Naive B cell (primary cell): ENCODE results near the gene NSMCE1. TPM values are rescaled to one million over a fixed set of nuclear protein-coding genes. Genes with fewer than 3 reads are reported as not detected.
A peak's percentile ranks its signal among the peaks of the same experiment; 100 is the strongest.

Source experiments
- ATAC-seq, 2 donors: fragments of 150-1000 bp; cut with Tn5 transposase; 2 replicates each; pipeline ENCODE4 v1.10.0; 2021; ENCODE audit warnings: low read depth in 2 of 2, mild to moderate bottlenecking in 2 of 2, moderate library complexity in 2 of 2
- DNase-seq: peaks from one replicate; pipeline ENCODE4 v3.0.0; 2022
- H3K27ac Mint-ChIP-seq, 6 donors: one replicate each; pipeline ENCODE4 v1.8.0; 2020 to 2022; ENCODE audit warnings: mild to moderate bottlenecking in 6 of 6, mixed read lengths in 6 of 6, moderate library complexity in 5 of 6, inconsistent platforms in 2 of 6
- H3K27me3 Mint-ChIP-seq, 3 donors: one replicate each; pipeline ENCODE4 v1.8.0; 2021 to 2022; ENCODE audit warnings: mixed read lengths in 3 of 3, mild to moderate bottlenecking in 1 of 3
- H3K36me3 Mint-ChIP-seq, 2 donors: one replicate each; pipeline ENCODE4 v1.8.0; 2020 to 2022; ENCODE audit warnings: mixed read lengths in 2 of 2, inconsistent platforms in 1 of 2, mild to moderate bottlenecking in 1 of 2
- H3K4me1 Mint-ChIP-seq, 3 donors: one replicate each; pipeline ENCODE4 v1.8.0; 2020 to 2022; ENCODE audit warnings: mixed read lengths in 3 of 3, inconsistent platforms in 1 of 3, mild to moderate bottlenecking in 1 of 3, moderate library complexity in 1 of 3
- H3K4me3 Mint-ChIP-seq, 8 donors: one replicate each; pipeline ENCODE4 v1.8.0; 2020 to 2022; ENCODE audit warnings: mild to moderate bottlenecking in 8 of 8, mixed read lengths in 8 of 8, moderate library complexity in 8 of 8, inconsistent platforms in 2 of 8
- H3K9me3 Mint-ChIP-seq, 7 donors: one replicate each; pipeline ENCODE4 v1.8.0; 2020 to 2022; ENCODE audit warnings: mixed read lengths in 7 of 7, mild to moderate bottlenecking in 5 of 7, inconsistent platforms in 2 of 7, moderate library complexity in 1 of 7
- polyA plus RNA-seq, 6 donors: library from polyadenylated mRNA; unstranded; fragments of 300-500 nt; fragmentation: Illumina TruSeq; gene quantifications; one replicate each; pipeline ENCODE4 v1.2.3, GENCODE V29; 2021; ENCODE audit warnings: low read depth in 6 of 6

Gene NSMCE1
- polyA plus RNA-seq, 6 donors from 2014 or later = 178 to 217 (median 195) TPM

DNA sequence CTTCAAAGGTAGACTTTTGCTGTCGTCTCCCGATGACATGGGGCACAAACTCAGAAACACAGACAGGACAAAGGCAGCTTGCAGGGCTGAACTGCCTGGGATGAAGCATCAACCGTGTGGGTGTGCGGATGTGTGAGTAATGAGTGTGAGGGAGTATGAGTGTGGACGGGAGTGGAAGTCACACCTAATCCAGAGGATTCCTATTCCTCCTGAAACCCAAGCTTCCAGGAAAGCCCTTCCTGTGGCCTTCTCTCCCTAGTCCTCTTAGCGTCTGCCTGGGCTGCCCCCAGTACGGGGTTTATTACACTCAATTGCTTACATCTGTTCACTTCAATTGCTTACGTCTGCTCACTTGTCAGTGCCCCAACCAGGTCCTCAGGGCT is 42.9 kb upstream of the NSMCE1 start:
- Mint-ChIP-seq H3K9me3 (peaks cover 0 to 3% (median 0%) of the 10 kb centered on the region in 7 donors), H3K27me3 (no peaks in the 10 kb centered on the region), H3K27ac (peak overlapping the region in 5 of 6 donors; percentile 18 to 95 (median 80)), H3K36me3 (peaks cover 12 to 14% of the 10 kb centered on the region in 2 donors), H3K4me1 (peaks cover 30 to 64% (median 55%) of the 10 kb centered on the region in 3 donors), H3K4me3 (peak overlapping the region in 5 of 8 donors; percentile 4 to 100 (median 94))
- no peak for DNase-seq
- no peak for ATAC-seq

GRCh38 chr16:27310576-27311447 is 42.2 kb upstream of the NSMCE1 start:
- DNase-seq (no peak), ATAC-seq (no peak)
- H3K36me3 Mint-ChIP-seq = peaks cover 7 to 20% of the 10 kb centered on the region in 2 donors
- H3K27ac Mint-ChIP-seq = peak overlapping the region in 4 of 6 donors; percentile 22 to 80 (median 46)
- peak overlapping the region in 4 of 8 donors; percentile 4 to 100 (median 43) for H3K4me3 Mint-ChIP-seq
- peaks cover 0 to 9% (median 0%) of the 10 kb centered on the region in 7 donors for H3K9me3 Mint-ChIP-seq
- H3K4me1 Mint-ChIP-seq = peaks cover 35 to 63% (median 60%) of the 10 kb centered on the region in 3 donors
- no peaks in the 10 kb centered on the region for H3K27me3 Mint-ChIP-seq

DNA sequence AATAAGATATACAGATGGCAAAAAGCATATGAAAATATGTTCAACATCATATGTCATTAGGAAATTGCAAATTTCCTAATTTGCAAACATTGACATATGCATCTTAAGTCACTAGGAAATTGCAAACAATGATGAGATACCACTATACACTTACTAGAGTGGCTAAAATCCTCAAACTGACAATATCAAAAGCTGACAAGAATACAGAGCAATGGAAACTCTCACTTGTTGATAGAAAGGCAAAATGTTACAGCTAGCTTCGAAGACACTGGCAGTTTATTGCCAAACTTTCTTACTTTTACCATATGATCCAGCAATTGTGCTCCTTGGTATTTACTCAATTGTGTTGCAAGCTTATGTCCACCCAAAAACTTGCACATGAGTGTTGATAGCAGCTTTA is 40.2 kb upstream of the NSMCE1 start:
- DNase-seq (no peak), ATAC-seq (no peak)
- Mint-ChIP-seq H3K27me3 (no peaks in the 10 kb centered on the region), H3K4me1 (peaks cover 42 to 74% (median 71%) of the 10 kb centered on the region in 3 donors), H3K36me3 (peaks cover 0 to 13% of the 10 kb centered on the region in 2 donors), H3K27ac (peak overlapping the region in 1 of 6 donors; percentile 13), H3K9me3 (peaks cover 0 to 11% (median 0%) of the 10 kb centered on the region in 7 donors), H3K4me3 (peak overlapping the region in 1 of 8 donors; percentile 66)

DNA sequence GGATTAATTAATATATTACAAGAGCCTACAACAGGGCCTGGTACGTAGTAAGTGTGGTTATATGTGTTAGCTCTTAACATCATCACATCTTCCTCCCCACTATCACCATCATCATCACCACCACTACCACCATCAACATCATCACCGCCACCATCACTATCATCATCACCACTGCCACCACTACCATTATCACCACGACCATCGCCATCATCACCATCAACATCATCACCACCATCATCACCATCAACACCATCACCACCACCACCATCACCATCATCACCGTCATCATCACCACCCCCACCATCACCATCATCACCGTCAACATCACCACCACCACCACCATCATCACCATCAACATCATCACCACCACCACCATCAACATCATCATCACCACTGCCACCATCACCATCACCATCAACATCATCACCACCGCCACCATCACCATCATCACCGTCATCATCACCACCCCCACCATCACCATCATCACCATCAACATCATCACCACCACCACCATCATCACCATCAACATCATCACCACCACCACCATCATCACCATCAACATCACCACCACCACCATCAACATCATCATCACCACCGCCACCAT is 37.4 kb upstream of the NSMCE1 start:
- ATAC-seq (no peak), DNase-seq (no peak)
- peaks cover 0 to 11% (median 0%) of the 10 kb centered on the region in 7 donors for H3K9me3 Mint-ChIP-seq
- H3K4me1 Mint-ChIP-seq = peaks cover 50 to 78% (median 76%) of the 10 kb centered on the region in 3 donors
- peak overlapping the region in 1 of 8 donors; percentile 8 for H3K4me3 Mint-ChIP-seq
- peak overlapping the region; percentile 48 to 91 (median 83) for H3K27ac Mint-ChIP-seq
- no peaks in the 10 kb centered on the region for H3K27me3 Mint-ChIP-seq
- H3K36me3 Mint-ChIP-seq = peaks cover 0 to 13% of the 10 kb centered on the region in 2 donors

GRCh38 chr16:27304881-27305745 is 36.5 kb upstream of the NSMCE1 start:
- peak; percentile 43 to 50 for ATAC-seq
- Mint-ChIP-seq H3K27me3 (no peaks in the 10 kb centered on the region), H3K4me1 (peaks cover 51 to 78% (median 76%) of the 10 kb centered on the region in 3 donors), H3K9me3 (peaks cover 0 to 11% (median 0%) of the 10 kb centered on the region in 7 donors), H3K4me3 (peak overlapping the region; percentile 8 to 83 (median 43)), H3K36me3 (peaks cover 0 to 13% of the 10 kb centered on the region in 2 donors), H3K27ac (peak overlapping the region; percentile 48 to 88 (median 80))
- DNase-seq = no peak

DNA sequence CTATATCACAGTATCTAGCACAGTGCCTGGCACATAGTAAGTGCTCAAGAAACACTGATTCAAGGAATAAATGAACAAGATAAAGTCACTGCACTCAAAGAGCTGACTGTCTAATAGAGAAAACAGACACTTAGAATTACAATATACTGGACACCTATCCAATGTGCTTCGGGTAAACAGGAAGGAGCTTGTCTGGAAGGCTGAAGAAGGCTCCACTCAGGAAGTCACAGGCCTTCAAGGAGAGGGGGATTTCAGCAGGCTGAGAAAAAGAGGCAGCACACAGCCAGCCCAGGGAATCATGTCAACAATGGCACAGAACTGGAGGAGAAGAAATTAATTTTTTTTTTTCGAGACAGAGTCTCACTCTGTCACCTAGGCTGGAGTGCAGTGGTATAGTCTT is 35.5 kb upstream of the NSMCE1 start:
- DNase-seq (no peak), ATAC-seq (no peak)
- peak overlapping the region; percentile 48 to 93 (median 79) for H3K27ac Mint-ChIP-seq
- peak overlapping the region in 1 of 8 donors; percentile 30 for H3K4me3 Mint-ChIP-seq
- peaks cover 0 to 13% of the 10 kb centered on the region in 2 donors for H3K36me3 Mint-ChIP-seq
- H3K9me3 Mint-ChIP-seq = peaks cover 0 to 16% (median under 1%) of the 10 kb centered on the region in 7 donors
- peaks cover 60 to 78% (median 77%) of the 10 kb centered on the region in 3 donors for H3K4me1 Mint-ChIP-seq
- H3K27me3 Mint-ChIP-seq = no peaks in the 10 kb centered on the region

- peaks cover 0 to 13% of the 10 kb centered on the region in 2 donors for H3K36me3 Mint-ChIP-seq
- no peak for ATAC-seq
- peak overlapping the region; percentile 48 to 93 (median 84) for H3K27ac Mint-ChIP-seq
- peak overlapping the region in 5 of 8 donors; percentile 12 to 77 (median 55) for H3K4me3 Mint-ChIP-seq
- peaks cover 66 to 80% (median 80%) of the 10 kb centered on the region in 3 donors for H3K4me1 Mint-ChIP-seq
- H3K27me3 Mint-ChIP-seq = no peaks in the 10 kb centered on the region
- DNase-seq = no peak
- peaks cover 0 to 16% (median 1%) of the 10 kb centered on the region in 7 donors for H3K9me3 Mint-ChIP-seq
These were observed 34.9 kb upstream of the NSMCE1 start for GRCh38 chr16:27303256-27304100.

- H3K4me1 Mint-ChIP-seq = peaks cover 75 to 93% (median 93%) of the 10 kb centered on the region in 3 donors
- H3K9me3 Mint-ChIP-seq = peaks cover 0 to 16% (median 1%) of the 10 kb centered on the region in 7 donors
- peaks cover 0 to 13% of the 10 kb centered on the region in 2 donors for H3K36me3 Mint-ChIP-seq
- no peak for DNase-seq
- ATAC-seq = peak; percentile 16 to 18
- H3K27me3 Mint-ChIP-seq = no peaks in the 10 kb centered on the region
- peak overlapping the region; percentile 3 to 82 (median 46) for H3K4me3 Mint-ChIP-seq
- peak overlapping the region; percentile 48 to 95 (median 87) for H3K27ac Mint-ChIP-seq
These were observed 33.6 kb upstream of the NSMCE1 start for GRCh38 chr16:27302126-27302525.

DNA sequence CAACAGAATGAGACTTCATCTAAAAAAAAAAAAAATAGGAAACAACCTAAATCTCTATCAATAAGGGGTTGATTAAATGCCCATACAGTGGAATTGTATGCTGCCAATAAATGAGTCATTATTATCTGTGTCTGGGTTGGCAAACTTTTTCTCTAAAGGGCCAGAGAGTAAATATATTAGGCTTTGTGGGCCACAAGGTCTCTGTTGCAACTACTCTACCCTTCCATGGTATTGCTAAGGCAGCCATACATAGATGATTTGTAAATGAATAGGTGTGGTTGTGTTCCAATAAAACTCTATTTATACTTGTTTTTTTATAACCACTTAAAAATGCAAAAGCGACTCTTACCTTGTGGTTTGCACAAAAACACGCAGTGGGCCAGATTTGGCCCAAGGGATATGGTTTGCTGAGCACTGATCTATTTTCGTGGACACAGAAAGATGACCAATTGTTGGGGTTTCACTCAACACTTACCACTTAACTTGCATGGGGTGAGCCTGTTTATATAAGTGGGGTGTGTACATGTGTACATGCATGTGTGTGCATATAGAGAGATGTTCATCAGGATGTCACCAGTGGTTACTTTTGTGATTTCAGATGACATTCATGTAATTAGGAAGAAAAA is 32.8 kb upstream of the NSMCE1 start:
- H3K4me3 Mint-ChIP-seq = peak overlapping the region in 7 of 8 donors; percentile 6 to 82 (median 57)
- no peak for ATAC-seq
- peaks cover 71 to 99% (median 96%) of the 10 kb centered on the region in 3 donors for H3K4me1 Mint-ChIP-seq
- no peak for DNase-seq
- H3K36me3 Mint-ChIP-seq = peaks cover 0 to 8% of the 10 kb centered on the region in 2 donors
- no peaks in the 10 kb centered on the region for H3K27me3 Mint-ChIP-seq
- H3K27ac Mint-ChIP-seq = peak overlapping the region; percentile 48 to 93 (median 86)
- peaks cover 0 to 12% (median 1%) of the 10 kb centered on the region in 7 donors for H3K9me3 Mint-ChIP-seq

DNA sequence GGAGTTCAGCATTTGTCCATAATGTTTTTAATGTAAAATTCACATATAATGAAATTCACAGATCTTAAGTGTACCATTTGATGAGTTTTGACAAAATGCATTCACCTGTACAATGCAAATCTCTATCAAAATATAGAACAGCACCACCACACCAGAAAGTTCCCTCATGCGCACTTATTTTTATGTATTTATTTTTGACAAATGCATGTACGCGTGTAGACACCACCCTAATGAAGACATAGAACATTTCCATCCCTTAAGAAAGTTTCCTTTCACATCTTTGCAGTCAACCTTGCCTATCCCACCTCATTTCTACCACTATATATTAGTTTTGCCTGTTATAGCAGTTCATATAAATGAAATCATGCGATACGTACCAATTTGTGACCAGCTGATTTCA is 29.6 kb upstream of the NSMCE1 start:
- Mint-ChIP-seq H3K27ac (peak overlapping the region; percentile 91 to 97 (median 95)), H3K4me1 (peaks cover 50 to 81% (median 79%) of the 10 kb centered on the region in 3 donors), H3K4me3 (peak overlapping the region; percentile 17 to 90 (median 76)), H3K36me3 (no peaks in the 10 kb centered on the region), H3K9me3 (peaks cover 0 to 5% (median 0%) of the 10 kb centered on the region in 7 donors), H3K27me3 (no peaks in the 10 kb centered on the region)
- DNase-seq = no peak
- peak; percentile 49 to 61 for ATAC-seq

GRCh38 chr16:27293343-27293742 is 24.8 kb upstream of the NSMCE1 start:
- Mint-ChIP-seq H3K9me3 (no peaks in the 10 kb centered on the region), H3K36me3 (no peaks in the 10 kb centered on the region), H3K27me3 (no peaks in the 10 kb centered on the region), H3K4me1 (peaks cover 30 to 74% (median 65%) of the 10 kb centered on the region in 3 donors), H3K27ac (peak overlapping the region in 2 of 6 donors; percentile 72 to 75), H3K4me3 (no peak overlapping the region)
- no peak for ATAC-seq
- no peak for DNase-seq
